GM12873 (cell line): Measurements from ENCODE around the gene NPBWR2.

Experiments
- CTCF ChIP-seq: IDR thresholded peaks from 2 replicates; pipeline ENCODE4 v1.5.1; 2012; ENCODE audit warnings: low read depth, mild to moderate bottlenecking, moderate library complexity, low read length, control low read depth; ENCODE audit not compliant: insufficient read depth; ENCODE audit errors: missing control alignments

NPBWR2 gene

GRCh38 chr20:64067005-64067632 is 40.2 kb downstream of the NPBWR2 start:
- TF ChIP-seq CTCF, result no peak

DNA sequence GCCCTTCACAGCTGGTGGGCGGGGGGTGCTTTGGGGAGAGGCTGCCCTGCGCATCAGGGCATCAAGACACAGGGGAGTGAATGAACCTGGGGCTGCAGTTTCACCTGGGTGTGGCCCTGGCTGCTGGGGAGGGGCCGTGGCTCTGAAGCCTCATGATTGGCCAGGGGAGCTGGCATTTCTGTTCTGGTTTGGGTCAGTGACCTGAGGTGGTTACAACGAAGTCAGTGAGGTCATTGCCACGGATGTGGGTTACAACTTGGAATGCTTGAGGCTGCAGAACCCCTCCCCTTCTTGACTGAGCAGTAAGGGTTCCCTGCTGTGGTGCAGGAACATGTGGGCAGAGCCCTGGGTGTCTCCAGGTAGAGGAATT is 41.4 kb downstream of the NPBWR2 start:
- no peak for TF ChIP-seq CTCF

- no peak for TF ChIP-seq CTCF
Observed at GRCh38 chr20:64065062-64065973, 42.0 kb downstream of the NPBWR2 start.

DNA sequence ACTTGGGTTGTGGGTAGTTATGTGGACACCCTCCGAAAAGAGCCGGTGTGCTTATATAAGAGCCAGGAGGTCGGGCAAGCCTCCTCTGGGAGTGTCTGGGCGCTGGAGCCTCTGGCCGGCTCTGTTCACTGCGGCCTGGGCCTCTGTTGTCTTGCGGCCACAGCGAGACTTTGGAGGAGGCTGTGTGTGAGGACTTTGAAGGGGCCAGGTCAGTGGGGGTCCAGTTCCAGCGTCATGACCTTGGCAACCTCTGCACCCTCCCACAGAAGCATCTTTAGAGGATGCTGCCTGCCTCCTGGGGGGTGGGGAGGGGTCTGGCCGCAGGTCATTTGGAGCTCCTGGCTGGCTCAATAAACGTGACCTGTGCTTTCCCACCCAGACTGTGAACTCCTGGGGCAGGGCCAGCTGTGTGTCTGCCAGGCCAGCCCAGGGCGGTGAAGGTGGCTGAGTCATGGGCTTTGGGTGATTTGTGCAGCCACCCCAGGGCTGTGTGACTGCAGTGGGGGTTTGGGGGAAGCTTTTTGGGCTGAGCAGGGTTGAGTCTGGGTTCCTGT is 43.1 kb downstream of the NPBWR2 start:
- TF ChIP-seq CTCF, result no peak

DNA sequence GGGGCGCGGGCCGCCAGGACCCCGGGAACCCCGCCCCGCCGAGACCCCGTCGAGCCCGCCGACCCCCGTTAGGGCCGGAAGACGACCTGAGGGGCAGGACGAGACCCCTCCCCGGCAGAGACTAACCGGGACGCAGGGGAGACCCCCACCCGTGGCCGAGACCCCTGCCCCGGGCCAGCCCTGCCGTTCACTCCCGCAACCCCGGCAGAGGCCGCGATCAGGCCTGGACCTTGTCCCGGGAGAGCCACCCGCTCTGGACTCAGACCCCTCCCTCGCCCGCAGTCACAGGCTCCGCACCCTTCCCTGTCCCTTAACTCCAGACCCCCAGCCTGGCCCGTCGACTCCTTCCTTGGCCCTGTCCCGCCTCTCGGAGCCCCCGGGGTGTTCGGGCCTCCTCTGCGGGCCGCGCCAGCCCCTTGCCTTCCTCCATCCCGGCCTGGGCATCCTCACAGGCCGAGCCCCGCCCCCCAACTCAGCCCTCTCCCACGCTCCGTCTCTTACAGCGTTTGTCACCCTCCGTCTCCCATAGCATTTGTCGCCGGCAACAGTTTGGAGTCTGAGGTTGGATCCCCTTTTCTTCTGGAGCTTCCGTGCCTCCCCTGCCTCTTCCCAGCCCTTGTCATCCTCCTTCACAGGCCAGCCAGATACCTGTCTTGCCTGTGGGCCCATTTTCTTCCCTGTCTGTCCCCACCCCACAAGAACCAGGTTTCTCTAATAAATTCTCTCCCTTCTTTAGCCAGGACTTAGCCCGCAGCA is 43.8 kb downstream of the NPBWR2 start:
- no peak for TF ChIP-seq CTCF

- no peak for TF ChIP-seq CTCF
Observed at GRCh38 chr20:64062596-64063388, 44.6 kb downstream of the NPBWR2 start, which contains the start of gene TCEA2. TSS of gene TCEA2 (plus strand) at chr20:64063198. CDS start at chr20:64063313, 115 bp downstream.
